Inferior parietal cortex (tissue), 1 donor: Measurements from ENCODE around the gene EN2.

ENCODE experiments used
- DNase-seq: peaks from one replicate; pipeline ENCODE4 v3.0.0-alpha.2; 2016; ENCODE audit errors: extremely low spot score

EN2 gene

DNA sequence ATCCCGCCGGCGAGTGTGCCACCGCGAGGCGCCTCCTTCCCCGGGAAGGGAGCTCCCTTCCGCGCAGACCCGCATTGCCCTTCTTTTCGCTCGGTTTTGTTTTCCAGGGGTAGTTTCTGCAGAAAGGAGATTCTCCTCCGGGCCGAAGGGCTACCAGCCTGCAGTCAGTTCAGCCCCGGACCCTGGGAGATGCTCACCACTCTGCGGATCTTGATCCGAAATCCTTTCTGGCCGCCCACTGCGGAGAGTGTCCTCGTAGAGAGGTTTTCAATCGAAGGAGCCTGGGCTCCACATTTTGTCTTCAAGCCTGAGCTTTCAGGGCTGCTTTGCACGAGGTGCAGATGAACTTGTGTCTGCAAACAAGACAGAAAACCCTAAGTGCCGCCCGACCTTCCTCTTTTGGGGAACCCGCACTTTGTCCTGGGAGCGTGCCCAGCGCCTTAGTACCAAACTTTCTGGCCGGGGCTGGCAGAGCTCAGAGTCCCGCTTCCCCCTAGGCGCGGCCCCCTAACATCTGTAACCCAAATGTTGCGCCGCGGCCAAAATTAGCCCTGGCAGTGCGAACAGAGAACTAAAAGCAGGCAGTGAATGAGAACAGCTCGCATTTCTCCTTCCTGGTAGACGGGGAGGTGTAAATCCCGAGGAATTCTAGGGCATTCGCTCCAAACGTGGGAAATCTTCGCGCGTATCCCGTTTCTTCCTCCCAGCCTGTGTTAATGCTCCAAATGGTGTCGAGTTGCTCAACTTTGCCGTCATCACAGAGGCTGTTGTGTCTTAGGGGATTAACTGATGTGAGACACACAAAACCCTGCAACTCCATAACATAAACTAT is 6.7 kb upstream of the EN2 start:
- DNase-seq = no peak

DNA sequence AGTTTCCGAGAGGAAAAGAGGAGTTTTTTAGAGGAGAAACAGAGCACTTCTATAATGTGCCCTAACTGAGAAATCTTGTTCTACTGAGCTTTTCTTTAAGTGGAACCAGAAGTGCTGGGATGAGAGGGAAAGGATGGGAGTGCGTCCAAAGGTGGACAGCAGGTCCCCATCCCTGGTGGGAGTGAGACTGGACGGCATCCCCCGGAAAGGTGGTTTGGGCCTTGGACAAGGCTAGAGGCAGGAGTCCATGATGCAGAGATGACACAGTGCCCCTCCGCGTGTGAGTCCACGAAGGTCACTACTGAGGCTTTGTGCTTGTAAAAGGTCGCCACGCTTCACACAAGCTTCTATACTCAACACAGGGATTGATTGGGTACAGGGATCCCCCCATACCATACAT is 6.1 kb upstream of the EN2 start:
- no peak for DNase-seq

- DNase-seq = no peak
Measured at GRCh38 chr7:155452505-155453295, 5.2 kb upstream of the EN2 start.

DNA sequence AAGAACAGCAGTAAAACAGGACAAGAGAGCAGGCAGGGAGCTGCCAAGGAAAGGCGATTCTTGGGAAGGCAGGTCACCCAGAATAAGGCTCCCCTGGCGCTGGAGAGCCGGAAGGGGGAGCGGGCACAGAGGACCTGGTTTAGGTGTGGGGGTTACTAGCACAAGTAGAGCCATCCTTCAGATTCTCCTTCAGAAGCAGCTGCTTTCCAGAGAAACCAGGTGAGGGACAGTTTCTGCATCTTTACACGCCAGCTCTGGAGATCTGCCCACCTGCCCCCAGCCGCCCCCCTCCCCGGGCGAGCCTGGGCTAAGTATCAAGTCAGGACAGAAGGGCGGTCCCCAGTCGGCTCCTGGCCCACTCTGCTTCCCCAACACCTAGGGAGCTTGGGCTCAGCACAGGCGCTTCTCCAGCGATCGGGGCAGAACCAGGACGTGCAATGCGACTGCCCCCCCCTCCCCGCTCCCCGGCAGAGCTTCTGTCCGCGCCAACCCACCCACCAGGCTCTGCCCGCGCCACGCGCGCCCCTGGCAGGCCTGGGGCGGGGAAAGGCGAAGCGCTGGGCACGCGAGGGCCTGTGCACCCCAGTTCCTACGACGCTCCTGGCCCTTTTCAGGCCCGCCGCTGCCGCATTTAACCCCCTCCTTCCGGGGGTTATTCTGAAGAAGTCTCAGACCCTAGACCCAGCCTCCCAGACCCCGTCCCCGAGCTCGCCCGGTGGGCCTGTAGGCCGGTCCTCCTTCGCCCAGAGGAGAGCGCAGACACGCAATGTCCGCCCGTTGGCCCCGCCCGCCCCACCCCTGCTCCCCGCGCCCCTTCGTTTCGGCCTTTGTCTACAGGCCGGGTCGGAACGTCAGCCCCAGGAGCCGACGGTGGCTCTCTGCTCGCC is 4.4 kb upstream of the EN2 start:
- no peak for DNase-seq

GRCh38 chr7:155454183-155455112 is 3.5 kb upstream of the EN2 start:
- no peak for DNase-seq

DNA sequence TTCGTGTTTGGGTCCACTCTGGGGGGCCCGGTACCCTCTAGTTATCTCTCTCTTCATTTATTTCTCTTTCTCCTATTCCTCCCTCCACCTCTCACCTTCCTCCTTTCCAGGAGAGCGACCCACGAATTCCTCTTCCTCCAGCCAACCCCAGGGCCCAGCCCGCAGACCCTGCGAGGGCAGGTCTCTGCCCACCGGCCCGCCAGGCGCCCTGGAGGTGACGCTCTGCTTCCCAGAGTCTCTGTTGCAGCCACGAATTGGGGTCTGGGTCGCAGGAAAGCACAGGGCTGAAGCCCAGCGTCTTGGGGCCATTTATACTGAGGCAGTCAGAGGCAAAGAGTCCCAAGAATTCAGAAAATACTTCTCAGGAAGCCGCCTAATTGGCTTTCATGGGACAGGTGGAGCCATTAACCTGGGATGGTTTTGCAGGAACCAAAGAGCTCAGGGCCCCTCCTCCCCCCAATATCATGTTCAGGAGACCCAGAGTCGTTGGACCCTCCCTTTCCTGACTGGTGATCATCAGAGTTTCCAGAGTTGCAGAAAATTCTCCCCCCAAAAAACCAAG is 2.7 kb upstream of the EN2 start:
- no peak for DNase-seq

DNA sequence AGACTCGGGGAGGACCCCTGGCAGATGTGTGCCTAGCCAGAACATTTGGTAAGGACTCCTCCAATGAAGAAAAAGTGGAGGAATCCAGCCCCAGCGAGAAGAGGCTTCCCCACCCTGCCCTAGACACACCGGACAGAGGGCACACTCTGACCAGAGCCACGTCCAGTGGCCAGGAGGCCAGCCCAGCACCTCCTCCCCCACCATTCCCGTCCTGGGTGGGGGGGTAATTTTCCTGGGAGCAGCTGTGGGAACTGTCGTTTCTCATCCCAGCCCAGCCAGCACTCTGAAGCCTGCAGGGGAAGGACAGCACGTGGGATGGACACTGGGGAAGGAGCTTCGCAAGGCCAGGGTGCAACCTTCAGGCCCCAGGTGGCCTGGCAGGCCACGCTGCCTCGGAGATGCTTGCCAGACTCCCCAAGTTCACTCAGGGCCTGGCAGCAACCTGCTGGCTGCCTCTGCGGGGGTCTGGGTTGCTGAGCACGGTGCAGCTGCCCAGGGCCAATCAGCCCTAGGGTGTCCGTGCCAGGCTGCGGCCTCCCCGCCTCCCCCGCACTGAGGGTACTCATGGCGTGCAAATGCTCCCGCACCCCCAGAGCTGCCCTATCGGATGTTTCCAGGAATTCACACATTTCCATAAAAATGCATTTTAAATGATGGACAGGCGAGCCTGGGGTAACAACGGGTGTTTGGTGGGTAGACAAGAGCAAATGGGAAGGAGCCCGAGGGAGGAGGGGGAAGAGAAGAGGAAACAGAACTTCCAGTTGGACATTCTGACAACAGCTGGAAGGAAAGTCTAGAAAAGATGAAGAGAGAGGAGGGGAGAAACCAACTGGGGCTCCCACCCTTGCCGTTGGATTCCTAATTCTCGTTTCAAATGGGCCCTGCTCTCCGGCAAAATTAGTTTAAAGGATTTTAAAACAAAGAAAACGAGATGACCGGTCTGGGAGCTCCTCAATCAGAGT is 1.9 kb upstream of the EN2 start:
- DNase-seq = no peak

- DNase-seq = peak; percentile 68
Measured at GRCh38 chr7:155456738-155457543, 988 bp upstream of the EN2 start.

- no peak for DNase-seq
Measured at GRCh38 chr7:155457544-155458110, 302 bp upstream of the EN2 start.

GRCh38 chr7:155458878-155459699 is 1.2 kb downstream of the EN2 start:
- no peak for DNase-seq

DNA sequence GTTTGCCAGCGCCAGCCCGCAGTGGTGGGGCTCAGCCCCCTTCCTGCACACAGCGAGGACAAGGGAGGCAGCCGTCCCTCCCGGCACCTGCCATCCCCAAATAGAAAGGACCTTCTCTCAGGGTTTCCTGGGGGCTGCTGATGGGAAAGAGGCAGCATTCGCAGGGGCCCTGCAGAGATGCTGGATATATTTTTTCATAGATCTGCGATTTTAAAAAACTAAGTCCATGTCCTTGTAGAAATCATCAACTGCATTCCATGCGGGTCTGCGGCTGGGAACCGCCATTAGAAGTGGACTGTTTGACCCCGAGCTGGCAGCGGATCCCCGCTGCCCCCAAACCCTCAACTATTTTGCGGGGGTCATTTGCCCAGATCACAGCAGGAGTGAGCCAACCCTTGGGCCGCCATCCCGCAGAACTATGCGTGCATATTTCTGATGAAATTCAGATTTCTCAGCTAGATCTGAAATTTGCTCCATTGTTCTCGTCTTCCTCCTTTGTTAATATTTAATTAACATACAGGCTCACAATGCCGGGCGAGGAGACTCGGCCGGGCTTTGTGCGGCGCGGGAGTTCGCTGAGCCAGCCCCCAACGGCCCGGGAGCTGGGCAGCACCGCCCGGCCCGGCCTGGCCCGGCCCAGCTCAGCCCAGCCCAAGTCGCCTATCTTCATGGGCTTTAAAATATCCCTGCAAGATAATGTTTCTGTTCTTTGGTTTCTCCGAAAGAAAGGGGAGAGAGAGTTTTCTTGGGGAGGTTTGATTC is 2.0 kb downstream of the EN2 start:
- DNase-seq = no peak

DNA sequence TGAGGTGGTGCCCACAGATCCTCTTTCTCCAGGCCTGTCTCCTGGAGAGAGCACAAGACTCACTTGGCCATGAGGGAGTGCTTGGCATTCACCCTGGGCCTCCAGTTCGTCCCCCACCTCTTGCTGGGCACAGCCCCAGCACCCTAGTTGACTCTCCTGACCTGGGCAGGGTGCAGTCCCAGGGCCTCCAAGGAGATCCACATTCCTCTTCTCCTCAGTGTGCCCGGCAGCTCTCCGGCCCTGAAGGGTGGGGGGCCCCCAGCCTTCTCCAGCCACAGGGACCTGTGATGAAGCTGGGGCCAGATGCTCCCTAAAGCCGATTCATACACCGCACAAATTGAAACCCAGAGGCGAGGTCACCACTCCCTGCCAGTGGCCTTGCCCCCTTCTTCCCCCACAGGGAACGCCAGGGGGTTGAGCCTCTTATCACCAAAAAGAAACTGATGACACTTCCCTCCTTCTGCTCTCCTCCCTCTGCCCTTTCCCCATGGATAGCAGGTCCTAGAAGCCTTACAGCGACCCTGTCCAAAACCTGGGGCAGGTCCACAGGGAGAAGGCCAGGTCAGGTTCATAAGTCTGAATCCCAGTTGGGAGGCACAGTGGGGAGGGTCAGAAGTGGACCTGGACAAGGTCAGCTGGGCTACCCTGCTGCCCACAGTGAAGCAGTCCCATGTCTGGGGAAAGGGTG is 3.1 kb downstream of the EN2 start:
- DNase-seq = no peak

GRCh38 chr7:155461631-155462030 is 3.7 kb downstream of the EN2 start:
- DNase-seq = no peak

- no peak for DNase-seq
Measured at GRCh38 chr7:155462163-155462735, 4.3 kb downstream of the EN2 start.

DNA sequence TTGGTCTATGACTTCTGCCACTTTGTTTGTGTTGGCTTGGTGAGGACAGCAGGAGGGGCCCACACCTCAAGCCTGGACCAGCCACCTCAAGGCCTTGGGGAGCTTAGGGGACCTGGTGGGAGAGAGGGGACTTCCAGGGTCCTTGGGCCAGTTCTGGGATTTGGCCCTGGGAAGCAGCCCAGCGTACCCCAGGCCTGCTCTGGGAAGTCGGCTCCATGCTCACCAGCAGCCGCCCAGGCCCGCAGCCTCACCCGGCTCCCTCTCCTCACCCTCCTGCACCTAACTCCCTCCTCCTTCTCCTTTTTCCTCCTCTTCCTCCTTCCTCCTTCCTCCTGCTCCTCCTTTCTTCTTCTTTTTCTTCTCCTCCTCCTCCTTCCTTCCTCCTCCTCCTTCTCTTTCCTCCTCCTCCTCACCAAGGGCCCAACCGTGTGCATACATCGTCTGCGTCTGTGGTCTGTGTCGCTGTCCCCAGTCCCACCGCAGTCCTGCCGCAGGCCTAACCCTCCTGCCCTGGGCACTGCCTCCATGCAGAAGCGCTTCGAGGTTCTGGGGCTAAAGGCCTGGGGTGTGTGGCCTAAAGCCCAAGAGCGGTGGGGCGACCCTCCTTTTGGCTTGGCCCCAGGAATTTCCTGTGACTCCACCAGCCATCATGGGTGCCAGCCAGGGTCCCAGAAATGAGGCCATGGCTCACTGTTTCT is 5.3 kb downstream of the EN2 start:
- no peak for DNase-seq
